GM06990 (cell line): ENCODE data around the gene CLEC12A.

Experiments
- DNase-seq: peaks from one replicate; pipeline ENCODE4 v3.0.0-alpha.2; 2011; ENCODE audit not compliant: insufficient read length; ENCODE audit errors: extremely low read depth
- H3K27me3 ChIP-seq: replicated peaks from 2 replicates; pipeline ENCODE4 v1.6.0; 2011; ENCODE audit warnings: low read length; ENCODE audit not compliant: control insufficient read depth, insufficient read depth
- H3K36me3 ChIP-seq: 2 replicates; pipeline ENCODE4 v1.5.1; 2011; ENCODE audit warnings: low read length; ENCODE audit not compliant: control insufficient read depth, insufficient read depth
- H3K4me3 ChIP-seq: replicated peaks from 2 replicates; pipeline ENCODE4 v1.5.1; 2011; ENCODE audit warnings: low read depth, mild to moderate bottlenecking, control low read depth, low read length
- CTCF ChIP-seq: IDR thresholded peaks from 2 replicates; pipeline ENCODE4 v1.5.1; 2011; ENCODE audit warnings: low read length, control low read depth, mild to moderate bottlenecking, inconsistent platforms; ENCODE audit not compliant: insufficient read depth, poor library complexity, severe bottlenecking

The CLEC12A gene

GRCh38 chr12:9932270-9932669, 38.9 kb upstream of the CLEC12A start, which contains the start of gene CLEC2A:
CLEC2A (minus strand) TSS chr12:9932370; CDS start chr12:9932329, 41 bp downstream.
- no peaks in the 10 kb centered on the region for H3K36me3 ChIP-seq
- no peaks in the 10 kb centered on the region for H3K27me3 ChIP-seq
- no peak for TF ChIP-seq CTCF
- DNase-seq: no peak
- H3K4me3 ChIP-seq: no peak within 1 kb of the TSS

GRCh38 chr12:9933958-9934357, 37.3 kb upstream of the CLEC12A start:
- no peak for TF ChIP-seq CTCF
- Histone ChIP-seq H3K36me3 (no peaks in the 10 kb centered on the region), H3K27me3 (no peaks in the 10 kb centered on the region), H3K4me3 (no peak overlapping the region)
- no peak for DNase-seq

GRCh38 chr12:9935026-9935425, 36.2 kb upstream of the CLEC12A start:
- Histone ChIP-seq H3K4me3 (no peak overlapping the region), H3K36me3 (no peaks in the 10 kb centered on the region), H3K27me3 (no peaks in the 10 kb centered on the region)
- TF ChIP-seq CTCF: no peak
- no peak for DNase-seq

- no peaks in the 10 kb centered on the region for H3K36me3 ChIP-seq
- no peaks in the 10 kb centered on the region for H3K27me3 ChIP-seq
- TF ChIP-seq CTCF: no peak
- H3K4me3 ChIP-seq: no peak overlapping the region
- DNase-seq: no peak
Observed at GRCh38 chr12:9936591-9936990, 34.6 kb upstream of the CLEC12A start.

- TF ChIP-seq CTCF: peak; percentile 62
- peaks cover 3% of the 10 kb centered on the region; the same call in 1 of the 2 replicates for H3K27me3 ChIP-seq
- no peak for DNase-seq
Observed at GRCh38 chr12:9940375-9940774, 30.8 kb upstream of the CLEC12A start.

GRCh38 chr12:9941838-9942237, 29.4 kb upstream of the CLEC12A start:
- TF ChIP-seq CTCF: no peak
- DNase-seq: no peak

More at GRCh38 chr12:9940375-9940774, 30.8 kb upstream of the CLEC12A start:
- H3K36me3 ChIP-seq: no peaks in the 10 kb centered on the region
- no peak overlapping the region for H3K4me3 ChIP-seq

More at GRCh38 chr12:9941838-9942237, 29.4 kb upstream of the CLEC12A start:
- Histone ChIP-seq H3K4me3 (no peak overlapping the region), H3K36me3 (no peaks in the 10 kb centered on the region), H3K27me3 (peaks cover 3% of the 10 kb centered on the region; the same call in 1 of the 2 replicates)
